NB4 (cell line): ENCODE measurements around the gene CDK14.

ENCODE experiments used
- MAX ChIP-seq: IDR thresholded peaks from 2 replicates; pipeline ENCODE4 v1.6.1; 2011; ENCODE audit warnings: low read depth, low read length
- MYC ChIP-seq: IDR thresholded peaks from 2 replicates; pipeline ENCODE4 v1.6.1; 2011; ENCODE audit warnings: low read depth, low read length
- POLR2A ChIP-seq: IDR thresholded peaks from 2 replicates; pipeline ENCODE4 v1.6.1; 2011; ENCODE audit warnings: mild to moderate bottlenecking; ENCODE audit not compliant: insufficient read length; ENCODE audit errors: extremely low read depth
- TF ChIP-seq, protein P1 (sequence below): IDR thresholded peaks from one replicate; pipeline ENCODE4 v1.5.1; 2012; ENCODE audit warnings: low read depth, low read length

DNA sequence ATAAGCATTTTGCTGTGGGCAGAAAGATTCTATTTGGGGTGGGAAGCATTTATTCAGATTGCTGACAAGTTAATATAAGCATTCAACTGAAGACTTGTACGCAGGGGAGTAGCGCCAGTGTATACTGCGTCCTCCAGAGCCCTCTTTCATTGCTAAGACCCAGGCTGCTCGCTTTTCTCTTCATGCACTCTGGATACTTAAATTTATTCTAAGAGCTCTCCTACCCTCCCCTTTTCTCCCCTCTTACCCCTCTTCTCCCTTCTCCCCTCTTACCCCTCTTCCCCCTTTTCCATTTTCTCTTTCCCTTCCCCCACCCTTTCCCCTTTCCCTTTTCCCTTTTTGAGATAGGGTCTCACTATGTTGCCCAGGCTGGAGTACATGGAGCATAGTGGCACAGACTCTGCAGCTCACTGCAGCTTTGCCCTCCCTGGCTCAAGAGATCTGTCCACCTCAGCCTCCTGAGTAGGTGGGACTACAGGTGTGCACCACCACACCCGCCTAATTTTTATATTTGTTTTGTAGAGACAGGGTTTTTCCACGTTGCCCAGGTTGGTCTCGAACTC, 125.8 kb downstream of the CDK14 start:
- TF ChIP-seq POLR2A (no peak), MAX (no peak), MYC (no peak)
- TF ChIP-seq, protein P1, sequence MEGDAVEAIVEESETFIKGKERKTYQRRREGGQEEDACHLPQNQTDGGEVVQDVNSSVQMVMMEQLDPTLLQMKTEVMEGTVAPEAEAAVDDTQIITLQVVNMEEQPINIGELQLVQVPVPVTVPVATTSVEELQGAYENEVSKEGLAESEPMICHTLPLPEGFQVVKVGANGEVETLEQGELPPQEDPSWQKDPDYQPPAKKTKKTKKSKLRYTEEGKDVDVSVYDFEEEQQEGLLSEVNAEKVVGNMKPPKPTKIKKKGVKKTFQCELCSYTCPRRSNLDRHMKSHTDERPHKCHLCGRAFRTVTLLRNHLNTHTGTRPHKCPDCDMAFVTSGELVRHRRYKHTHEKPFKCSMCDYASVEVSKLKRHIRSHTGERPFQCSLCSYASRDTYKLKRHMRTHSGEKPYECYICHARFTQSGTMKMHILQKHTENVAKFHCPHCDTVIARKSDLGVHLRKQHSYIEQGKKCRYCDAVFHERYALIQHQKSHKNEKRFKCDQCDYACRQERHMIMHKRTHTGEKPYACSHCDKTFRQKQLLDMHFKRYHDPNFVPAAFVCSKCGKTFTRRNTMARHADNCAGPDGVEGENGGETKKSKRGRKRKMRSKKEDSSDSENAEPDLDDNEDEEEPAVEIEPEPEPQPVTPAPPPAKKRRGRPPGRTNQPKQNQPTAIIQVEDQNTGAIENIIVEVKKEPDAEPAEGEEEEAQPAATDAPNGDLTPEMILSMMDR, result no peak
